HG03095 (cell line): ENCODE data around the gene ADAM22.
"Not testable (repeated sequence)": the region's sequence is repeated elsewhere in the genome, so short reads cannot be mapped to it uniquely, and the experiment has no call there.

Experiments
- ATAC-seq: cut with Tn5 transposase; IDR thresholded peaks from one replicate; pipeline ENCODE4 v1.9.1; 2021; ENCODE audit warnings: moderate library complexity; ENCODE audit not compliant: unreplicated experiment

The ADAM22 gene

GRCh38 chr7:87933953-87934698 is at the start of gene ADAM22:
TSS of gene ADAM22 (plus strand) at chr7:87934251. CDS start at chr7:87934466, 215 bp downstream.
- peak; percentile 95 for ATAC-seq

DNA sequence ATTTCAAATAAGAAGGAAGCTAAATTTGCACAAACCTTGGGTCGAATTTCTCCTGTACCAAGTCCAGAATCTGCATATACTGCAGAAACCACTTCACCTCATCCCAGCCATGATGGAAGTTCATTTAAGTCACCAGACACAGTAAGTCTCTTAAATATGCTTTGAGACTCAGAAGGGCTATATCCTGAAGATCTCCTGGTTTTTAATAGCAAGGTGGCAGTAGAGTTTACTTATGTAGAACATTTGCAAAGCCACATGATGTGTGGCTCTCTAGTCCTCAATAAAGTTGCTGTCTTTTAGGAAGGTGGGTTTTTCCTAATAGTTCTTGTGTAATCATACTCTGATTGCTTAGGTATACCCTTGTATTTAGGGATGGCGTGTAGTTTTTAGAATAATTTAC is 49.0 kb upstream of the ADAM22 start:
- ATAC-seq, result no peak

DNA sequence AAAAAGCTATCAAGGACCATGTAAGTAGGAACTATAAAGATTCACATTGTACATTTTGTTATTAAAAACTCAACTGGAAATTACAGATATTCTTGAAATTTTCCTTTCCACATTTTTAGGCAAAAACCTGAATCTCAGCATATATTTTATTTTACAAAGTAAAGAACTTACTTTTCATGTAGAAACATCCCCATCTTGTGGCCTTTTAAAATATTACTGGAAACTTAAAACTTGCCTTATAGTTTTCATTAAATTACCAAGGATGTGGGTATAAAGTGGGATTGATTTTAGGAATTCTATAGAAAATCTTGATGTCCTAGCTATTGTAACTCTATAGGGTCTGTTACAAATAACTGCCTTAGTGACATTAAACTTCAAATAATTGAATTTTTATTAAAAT is 47.2 kb upstream of the ADAM22 start:
- no peak for ATAC-seq

DNA sequence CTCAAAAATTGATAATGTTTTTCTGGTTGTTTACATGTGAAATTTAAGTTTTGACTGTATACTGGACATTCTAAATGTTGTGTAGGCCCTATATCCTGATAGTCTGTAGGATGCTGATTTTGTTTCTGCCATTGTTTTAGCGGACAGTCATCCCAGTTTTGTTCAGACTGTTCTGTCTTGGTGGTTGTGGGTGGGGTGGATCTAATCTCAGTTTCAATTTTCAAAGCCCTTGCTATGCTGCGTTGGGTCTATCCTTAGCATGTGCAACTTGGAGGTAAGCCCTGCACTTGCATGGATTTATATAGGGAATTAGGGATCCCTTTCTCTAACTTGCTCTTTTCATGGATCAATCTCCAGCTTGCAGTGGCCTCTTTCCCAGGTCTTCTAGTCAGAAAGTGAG is 38.7 kb upstream of the ADAM22 start:
- no peak for ATAC-seq

- no peak for ATAC-seq
Measured at GRCh38 chr7:87899255-87899654, 34.8 kb upstream of the ADAM22 start.

- not testable (repeated sequence) for ATAC-seq
Measured at GRCh38 chr7:87907136-87907906, 26.7 kb upstream of the ADAM22 start.

DNA sequence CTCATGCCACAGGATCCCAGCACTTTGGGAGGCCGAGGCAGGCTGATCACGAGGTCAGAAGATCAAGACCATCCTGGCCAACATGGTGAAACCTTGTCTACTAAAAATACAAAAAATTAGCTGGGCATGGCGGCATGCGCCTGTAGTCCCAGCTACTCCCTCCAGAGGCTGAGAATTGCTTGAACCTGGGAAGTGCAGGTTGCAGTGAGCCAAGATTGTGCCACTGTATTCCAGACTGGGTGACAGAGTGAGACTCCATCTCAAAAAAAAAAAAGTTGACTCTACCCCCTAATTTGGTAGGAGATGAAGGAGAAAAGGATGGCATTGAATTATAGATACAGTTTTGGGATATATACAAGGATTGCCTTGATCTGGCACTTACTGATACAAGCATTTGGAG is 25.2 kb upstream of the ADAM22 start:
- ATAC-seq, result not testable (repeated sequence)

- no peak for ATAC-seq
Measured at GRCh38 chr7:87912121-87912520, 21.9 kb upstream of the ADAM22 start.

DNA sequence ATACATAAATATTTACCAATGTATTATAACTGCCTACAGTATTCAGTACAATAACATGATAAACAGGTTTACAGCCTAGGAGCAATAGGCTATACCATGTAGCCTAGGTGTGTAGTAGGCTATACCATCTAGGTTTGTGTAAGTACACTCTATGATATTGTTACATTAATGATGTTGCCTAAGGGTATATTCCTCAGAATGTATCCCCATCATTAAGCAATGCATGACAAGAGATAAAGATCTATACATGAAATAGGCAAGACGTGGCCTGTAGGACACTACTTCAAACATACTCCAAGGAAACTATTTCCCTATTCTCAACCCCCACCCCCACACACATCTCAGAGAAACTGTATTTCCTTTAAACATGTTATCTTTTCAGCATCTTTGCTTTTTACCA is 15.3 kb upstream of the ADAM22 start:
- no peak for ATAC-seq

DNA sequence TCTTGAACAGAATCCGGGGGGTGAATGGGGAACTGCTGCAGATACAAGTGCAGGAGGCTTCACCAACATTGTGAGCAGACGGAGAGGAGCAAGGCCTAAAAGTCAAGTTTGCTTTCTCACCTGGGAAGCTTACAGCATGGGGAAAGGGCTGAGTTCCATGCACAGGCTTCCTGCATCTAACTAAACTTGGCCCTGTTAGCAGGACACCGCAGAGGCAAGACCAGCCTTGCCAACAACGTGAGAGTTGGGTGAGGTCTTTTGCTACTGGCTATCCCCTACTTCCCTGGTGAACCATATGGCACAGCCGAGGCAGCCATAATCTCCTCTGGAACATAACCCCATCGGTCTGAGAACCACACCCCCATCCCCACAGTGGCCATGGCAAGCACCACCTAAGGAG is 14.2 kb upstream of the ADAM22 start:
- ATAC-seq, result no peak

GRCh38 chr7:87920578-87920977 is 13.5 kb upstream of the ADAM22 start:
- ATAC-seq, result no peak

GRCh38 chr7:87922759-87923395 is 11.2 kb upstream of the ADAM22 start:
- ATAC-seq, result not testable (repeated sequence)

GRCh38 chr7:87926581-87927461 is 7.2 kb upstream of the ADAM22 start:
- peak; percentile 97 for ATAC-seq

GRCh38 chr7:87933605-87933952 is 472 bp upstream of the ADAM22 start:
- ATAC-seq, result no peak

DNA sequence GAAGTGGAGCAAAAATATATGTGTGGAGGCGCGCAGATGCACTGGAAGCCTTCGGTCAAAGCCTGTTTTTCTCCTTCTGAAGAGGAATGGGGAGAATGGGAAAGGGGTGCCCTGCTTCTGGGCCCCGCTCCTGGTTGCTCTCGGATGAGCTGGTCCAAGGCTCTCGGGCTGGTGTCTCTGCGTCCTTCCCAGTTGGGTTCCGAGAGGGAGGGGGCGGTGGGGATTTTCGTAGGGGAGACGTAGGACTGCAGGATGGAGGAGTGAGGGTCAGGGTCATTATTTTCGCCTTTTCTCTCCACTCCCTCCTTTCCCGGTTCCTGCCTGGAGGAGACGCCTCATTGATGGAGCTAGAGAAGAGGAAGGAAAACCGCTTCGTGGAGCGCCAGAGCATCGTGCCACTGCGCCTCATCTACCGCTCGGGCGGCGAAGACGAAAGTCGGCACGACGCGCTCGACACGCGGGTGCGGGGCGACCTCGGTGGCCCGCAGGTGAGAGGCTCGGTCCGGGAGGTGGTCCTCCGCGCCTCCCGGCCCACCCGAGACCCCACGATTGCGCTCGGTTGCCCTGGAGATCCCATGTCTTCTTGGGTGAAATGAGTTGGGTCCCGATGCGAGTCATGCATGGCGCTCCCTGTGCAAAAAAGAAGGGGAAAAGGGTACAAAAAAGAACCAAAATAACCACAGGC is 790 bp downstream of the ADAM22 start:
- ATAC-seq, result no peak

DNA sequence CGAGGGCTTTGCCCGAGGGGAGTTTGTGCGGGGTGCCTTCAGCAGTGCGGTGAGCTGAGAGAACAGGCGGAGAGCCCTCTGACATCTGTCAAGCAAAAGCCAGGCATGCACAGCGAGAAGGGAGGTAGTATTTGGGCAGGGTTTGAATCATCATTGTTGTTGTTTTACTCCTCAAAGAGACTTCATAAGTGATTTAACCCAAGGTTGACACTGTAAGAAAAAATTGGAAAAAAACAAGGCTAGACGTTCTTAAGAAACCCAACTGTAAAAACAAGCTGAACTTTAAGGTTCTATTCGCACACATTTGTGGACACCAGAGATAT is 1.3 kb downstream of the ADAM22 start:
- ATAC-seq, result no peak

GRCh38 chr7:87941138-87941537 is 7.1 kb downstream of the ADAM22 start:
- no peak for ATAC-seq

- ATAC-seq, result peak; percentile 49
Measured at GRCh38 chr7:87944547-87944946, 10.5 kb downstream of the ADAM22 start.

DNA sequence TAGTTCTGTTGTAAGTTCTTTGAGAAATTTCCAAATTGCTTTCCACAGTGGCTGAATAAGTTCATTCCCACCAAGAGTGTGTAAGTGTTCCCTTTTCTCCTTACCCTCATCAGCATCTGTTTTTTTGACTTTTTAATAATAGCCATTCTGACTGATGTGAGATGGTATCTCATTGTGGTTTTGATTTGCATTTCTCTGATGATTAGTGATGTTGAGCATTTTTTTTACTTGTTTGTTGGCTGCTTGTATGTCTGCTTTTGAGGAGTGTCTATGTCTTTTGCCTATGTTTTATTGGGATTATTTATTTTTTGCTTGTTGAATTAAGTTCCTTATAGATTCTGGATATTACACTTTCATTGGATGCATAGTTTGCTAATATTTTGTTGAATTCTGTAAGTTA is 11.9 kb downstream of the ADAM22 start:
- ATAC-seq, result not testable (repeated sequence)

DNA sequence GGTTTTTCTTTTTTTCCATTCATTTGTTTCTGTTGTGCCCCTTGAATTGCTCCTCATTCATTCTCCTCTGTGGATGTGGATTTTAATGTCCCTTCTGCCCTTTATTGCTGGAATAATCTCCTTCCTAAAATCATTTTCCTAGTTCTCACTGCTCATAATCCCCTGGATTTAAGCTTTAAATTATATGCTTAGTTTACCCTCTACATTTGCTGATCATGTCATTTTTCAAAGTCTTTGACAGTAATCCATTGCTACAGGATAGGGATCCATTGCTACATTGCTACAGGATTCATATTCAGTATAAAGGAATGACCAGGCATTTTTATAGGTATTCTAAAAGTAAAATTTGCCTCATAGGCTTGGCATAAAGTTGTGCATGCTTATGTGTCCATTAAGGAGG is 14.3 kb downstream of the ADAM22 start:
- ATAC-seq, result no peak

DNA sequence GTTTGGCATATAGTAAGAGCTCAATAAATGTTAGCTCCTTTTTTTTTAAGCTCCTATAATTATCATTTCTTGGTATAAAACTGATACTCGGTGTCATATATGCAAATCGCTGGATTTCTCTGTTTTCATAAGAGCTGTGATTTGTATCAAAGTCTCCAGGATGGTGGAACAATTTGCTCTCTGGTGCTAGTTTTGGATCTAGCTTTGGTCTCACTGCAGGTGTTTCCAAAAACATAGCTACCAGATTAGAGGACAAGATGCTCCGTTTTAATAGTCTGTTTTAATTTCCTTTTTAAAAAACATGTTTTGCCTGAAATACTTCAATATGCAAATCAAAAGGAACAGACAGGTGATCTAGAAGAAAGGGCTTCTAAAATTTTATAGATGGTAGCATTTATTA is 25.3 kb downstream of the ADAM22 start:
- ATAC-seq, result no peak
